Brain microvascular endothelial cell (primary cell): Measurements from ENCODE around the gene LZTR1.
"Not testable (repeated sequence)": the region's sequence is repeated elsewhere in the genome, so short reads cannot be mapped to it uniquely, and the experiment has no call there.

Source experiments
- DNase-seq: peaks from one replicate; pipeline ENCODE4 v3.0.0-alpha.2; 2020
- H3K27ac ChIP-seq: fragments of 250-450 bp; sonication (Bioruptor Pico); 2 replicates; pipeline ENCODE4 v1.5.1; 2020; ENCODE audit warnings: mild to moderate bottlenecking, moderate library complexity
- H3K27me3 ChIP-seq: fragments of 250-450 bp; sonication (Bioruptor Pico); replicated peaks from 2 replicates; pipeline ENCODE4 v1.5.1; 2020; ENCODE audit warnings: mild to moderate bottlenecking
- H3K36me3 ChIP-seq: fragments of 250-450 bp; sonication (Bioruptor Pico); replicated peaks from 2 replicates; pipeline ENCODE4 v1.5.1; 2020; ENCODE audit warnings: mild to moderate bottlenecking
- H3K4me3 ChIP-seq: 2 replicates; pipeline ENCODE4 v1.5.1; 2011; ENCODE audit warnings: low read depth, mild to moderate bottlenecking, control low read depth, low read length, moderate library complexity
- in situ Hi-C: cut with HindIII; loops from 2 replicates; pipeline ENCODE4 v1.10.0; 2017; ENCODE audit warnings: low sequenced_read_pairs, low pct_ligation_motif_present
- TF ChIP-seq, protein P1 (sequence below): IDR thresholded peaks from 2 replicates; pipeline ENCODE4 v1.5.1; 2011; ENCODE audit warnings: low read depth, mild to moderate bottlenecking, moderate library complexity, low read length, control low read depth, inconsistent platforms; ENCODE audit errors: missing control alignments

Gene LZTR1

DNA sequence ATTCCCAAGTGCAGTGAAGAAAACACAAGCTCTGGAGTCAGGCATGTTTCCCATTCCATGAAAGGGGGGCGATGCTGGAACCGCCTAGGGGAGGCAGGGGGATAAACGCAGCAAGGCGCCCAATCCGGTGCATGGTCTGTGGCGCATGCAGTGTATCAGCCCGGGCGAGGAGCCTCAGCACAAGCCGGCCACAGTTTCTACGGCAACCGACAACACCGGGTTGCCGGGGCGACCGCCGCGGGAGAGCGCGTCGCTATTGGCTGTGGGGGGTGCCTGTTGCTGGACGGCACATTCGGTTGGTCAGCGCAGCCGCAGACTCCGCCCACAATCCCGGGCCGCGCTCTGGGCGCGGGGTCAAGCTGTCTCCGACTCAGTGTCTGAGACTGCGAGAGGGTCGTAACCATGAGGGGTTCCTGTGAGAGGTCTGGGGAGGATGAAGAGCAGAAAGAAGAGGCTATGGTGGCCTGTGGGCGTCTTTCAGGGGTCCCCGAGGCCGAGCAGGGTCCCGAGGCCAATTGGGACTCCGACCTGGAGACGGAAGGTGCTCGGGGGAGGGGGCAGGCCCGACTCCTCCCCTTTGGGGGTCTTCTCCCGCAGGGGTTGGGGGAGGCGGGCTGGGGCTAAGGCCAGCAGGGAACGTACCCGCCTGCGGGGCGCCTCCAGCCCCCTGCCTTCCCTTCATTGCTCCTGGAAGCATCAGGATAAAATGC, 63.6 kb downstream of the LZTR1 start, which contains the start of gene LRRC74B:
Gene LRRC74B, plus strand, starts transcription at position 362 of the 710 bp plus-strand sequence. Its CDS starts 41 bp downstream, at position 403.
- H3K36me3 ChIP-seq = no peaks in the 10 kb centered on the region
- no peaks in the 10 kb centered on the region for H3K27me3 ChIP-seq
- H3K27ac ChIP-seq = peak within 1 kb of the TSS; percentile 91
- peak; percentile 96 for DNase-seq
- TF ChIP-seq, protein P1, sequence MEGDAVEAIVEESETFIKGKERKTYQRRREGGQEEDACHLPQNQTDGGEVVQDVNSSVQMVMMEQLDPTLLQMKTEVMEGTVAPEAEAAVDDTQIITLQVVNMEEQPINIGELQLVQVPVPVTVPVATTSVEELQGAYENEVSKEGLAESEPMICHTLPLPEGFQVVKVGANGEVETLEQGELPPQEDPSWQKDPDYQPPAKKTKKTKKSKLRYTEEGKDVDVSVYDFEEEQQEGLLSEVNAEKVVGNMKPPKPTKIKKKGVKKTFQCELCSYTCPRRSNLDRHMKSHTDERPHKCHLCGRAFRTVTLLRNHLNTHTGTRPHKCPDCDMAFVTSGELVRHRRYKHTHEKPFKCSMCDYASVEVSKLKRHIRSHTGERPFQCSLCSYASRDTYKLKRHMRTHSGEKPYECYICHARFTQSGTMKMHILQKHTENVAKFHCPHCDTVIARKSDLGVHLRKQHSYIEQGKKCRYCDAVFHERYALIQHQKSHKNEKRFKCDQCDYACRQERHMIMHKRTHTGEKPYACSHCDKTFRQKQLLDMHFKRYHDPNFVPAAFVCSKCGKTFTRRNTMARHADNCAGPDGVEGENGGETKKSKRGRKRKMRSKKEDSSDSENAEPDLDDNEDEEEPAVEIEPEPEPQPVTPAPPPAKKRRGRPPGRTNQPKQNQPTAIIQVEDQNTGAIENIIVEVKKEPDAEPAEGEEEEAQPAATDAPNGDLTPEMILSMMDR = no peak
- H3K4me3 ChIP-seq = peak within 1 kb of the TSS; percentile 61
- in situ Hi-C loops = no loop called here

GRCh38 chr22:21047035-21047661, 65.1 kb downstream of the LZTR1 start:
- Histone ChIP-seq H3K27me3 (no peaks in the 10 kb centered on the region), H3K36me3 (no peaks in the 10 kb centered on the region), H3K4me3 (no peak overlapping the region), H3K27ac (no peak overlapping the region)
- in situ Hi-C loops = no loop called here
- no peak for DNase-seq
- TF ChIP-seq, protein P1 = no peak

DNA sequence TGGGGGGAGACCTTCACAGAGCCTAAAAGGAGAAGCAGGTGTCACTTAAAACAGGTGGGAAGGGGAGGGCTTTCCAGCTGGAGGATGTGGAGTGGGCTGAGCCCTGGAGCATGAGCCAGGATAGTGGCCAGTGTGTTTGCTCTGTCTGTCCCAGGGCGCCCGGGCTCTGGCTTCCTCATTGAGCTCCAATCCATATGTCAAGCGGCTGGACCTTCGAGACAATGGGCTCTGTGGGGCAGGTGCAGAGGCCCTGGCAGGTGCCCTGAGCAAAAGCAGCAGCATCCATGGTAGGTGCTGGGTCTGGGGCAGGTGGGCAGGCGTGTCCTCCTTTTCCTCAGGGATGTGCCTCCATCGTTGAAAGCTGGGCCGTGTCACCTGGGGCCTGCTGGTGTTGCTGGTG, 65.6 kb downstream of the LZTR1 start:
- no peak for DNase-seq
- in situ Hi-C loops = no loop called here
- TF ChIP-seq, protein P1 = no peak
- H3K36me3 ChIP-seq = no peaks in the 10 kb centered on the region
- no peak overlapping the region for H3K4me3 ChIP-seq
- no peaks in the 10 kb centered on the region for H3K27me3 ChIP-seq
- H3K27ac ChIP-seq = no peak overlapping the region

- H3K4me3 ChIP-seq, DNase-seq, H3K27ac ChIP-seq, H3K27me3 ChIP-seq, in situ Hi-C loops, H3K36me3 ChIP-seq: not testable (repeated sequence)
Observed at GRCh38 chr22:21048448-21048847, 66.4 kb downstream of the LZTR1 start.
